ENCODE data around the gene RDX.

RDX gene

GRCh38 chr11:110198031-110198729 lies 98.2 kb downstream of the RDX start:
- TF ChIP-seq, protein P1, sequence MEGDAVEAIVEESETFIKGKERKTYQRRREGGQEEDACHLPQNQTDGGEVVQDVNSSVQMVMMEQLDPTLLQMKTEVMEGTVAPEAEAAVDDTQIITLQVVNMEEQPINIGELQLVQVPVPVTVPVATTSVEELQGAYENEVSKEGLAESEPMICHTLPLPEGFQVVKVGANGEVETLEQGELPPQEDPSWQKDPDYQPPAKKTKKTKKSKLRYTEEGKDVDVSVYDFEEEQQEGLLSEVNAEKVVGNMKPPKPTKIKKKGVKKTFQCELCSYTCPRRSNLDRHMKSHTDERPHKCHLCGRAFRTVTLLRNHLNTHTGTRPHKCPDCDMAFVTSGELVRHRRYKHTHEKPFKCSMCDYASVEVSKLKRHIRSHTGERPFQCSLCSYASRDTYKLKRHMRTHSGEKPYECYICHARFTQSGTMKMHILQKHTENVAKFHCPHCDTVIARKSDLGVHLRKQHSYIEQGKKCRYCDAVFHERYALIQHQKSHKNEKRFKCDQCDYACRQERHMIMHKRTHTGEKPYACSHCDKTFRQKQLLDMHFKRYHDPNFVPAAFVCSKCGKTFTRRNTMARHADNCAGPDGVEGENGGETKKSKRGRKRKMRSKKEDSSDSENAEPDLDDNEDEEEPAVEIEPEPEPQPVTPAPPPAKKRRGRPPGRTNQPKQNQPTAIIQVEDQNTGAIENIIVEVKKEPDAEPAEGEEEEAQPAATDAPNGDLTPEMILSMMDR (IDR thresholded peaks at IDR 0.05) = no peak

- TF ChIP-seq, protein P1 (IDR thresholded peaks at IDR 0.05) = no peak
Measured at GRCh38 chr11:110196884-110197420, 99.5 kb downstream of the RDX start.

- TF ChIP-seq, protein P1 (IDR thresholded peaks at IDR 0.05) = no peak
Measured at GRCh38 chr11:110196241-110196754, 100.1 kb downstream of the RDX start.

DNA sequence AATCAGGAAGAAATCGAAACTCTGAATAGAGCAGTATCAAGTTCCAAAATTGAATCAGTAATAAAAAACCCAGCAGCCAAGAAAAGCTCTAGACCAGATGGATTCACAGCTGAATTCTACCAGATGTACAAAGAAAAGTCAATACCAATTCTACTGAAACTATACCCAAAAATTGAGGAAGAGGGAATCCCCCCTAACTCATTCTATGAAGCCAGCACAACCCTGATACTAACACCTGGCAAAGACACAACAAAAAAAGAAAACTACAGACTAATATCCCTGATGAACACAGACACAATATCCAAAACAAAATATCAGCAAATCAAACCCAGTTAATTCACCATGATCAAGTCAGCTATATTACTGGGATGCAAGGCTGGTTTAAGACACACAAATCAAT lies 105.5 kb downstream of the RDX start:
- TF ChIP-seq, protein P1 (IDR thresholded peaks at IDR 0.05) = no peak

- TF ChIP-seq, protein P1 (IDR thresholded peaks at IDR 0.05) = no peak
Measured at GRCh38 chr11:110187731-110188130, 108.7 kb downstream of the RDX start.

DNA sequence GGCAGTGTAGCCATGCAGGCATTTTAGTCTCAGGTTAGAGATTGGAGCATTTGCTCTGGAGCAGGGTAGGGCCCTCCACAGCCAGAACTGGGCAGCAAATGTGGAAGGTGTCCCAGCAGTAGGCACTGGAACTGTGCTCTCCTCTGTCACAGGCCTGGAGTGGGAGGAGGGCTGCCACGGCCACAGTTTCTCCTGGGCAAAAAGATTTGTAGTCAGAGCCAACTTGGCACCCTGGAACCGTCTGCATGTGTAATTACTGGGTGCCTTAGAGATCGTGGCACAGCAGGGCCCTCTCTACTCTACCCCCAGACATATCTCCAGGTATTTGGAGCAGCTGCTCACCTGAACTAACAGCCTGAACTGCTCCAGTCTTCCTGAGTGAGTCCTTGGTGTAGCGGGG lies 109.5 kb downstream of the RDX start:
- TF ChIP-seq, protein P1 (IDR thresholded peaks at IDR 0.05) = no peak

- TF ChIP-seq, protein P1 (IDR thresholded peaks at IDR 0.05) = no peak
Measured at GRCh38 chr11:110186456-110186855, 110.0 kb downstream of the RDX start.

All from LNCAP (cell line).